HG03135 (cell line): ENCODE measurements around the gene SRF.

ENCODE experiments used
- ATAC-seq: cut with Tn5 transposase; IDR thresholded peaks from one replicate; pipeline ENCODE4 v1.9.1; 2021; ENCODE audit warnings: mild to moderate bottlenecking, moderate library complexity; ENCODE audit not compliant: unreplicated experiment

Gene SRF

GRCh38 chr6:43181621-43181941 lies 10.5 kb downstream of the SRF start:
- ATAC-seq = no peak

DNA sequence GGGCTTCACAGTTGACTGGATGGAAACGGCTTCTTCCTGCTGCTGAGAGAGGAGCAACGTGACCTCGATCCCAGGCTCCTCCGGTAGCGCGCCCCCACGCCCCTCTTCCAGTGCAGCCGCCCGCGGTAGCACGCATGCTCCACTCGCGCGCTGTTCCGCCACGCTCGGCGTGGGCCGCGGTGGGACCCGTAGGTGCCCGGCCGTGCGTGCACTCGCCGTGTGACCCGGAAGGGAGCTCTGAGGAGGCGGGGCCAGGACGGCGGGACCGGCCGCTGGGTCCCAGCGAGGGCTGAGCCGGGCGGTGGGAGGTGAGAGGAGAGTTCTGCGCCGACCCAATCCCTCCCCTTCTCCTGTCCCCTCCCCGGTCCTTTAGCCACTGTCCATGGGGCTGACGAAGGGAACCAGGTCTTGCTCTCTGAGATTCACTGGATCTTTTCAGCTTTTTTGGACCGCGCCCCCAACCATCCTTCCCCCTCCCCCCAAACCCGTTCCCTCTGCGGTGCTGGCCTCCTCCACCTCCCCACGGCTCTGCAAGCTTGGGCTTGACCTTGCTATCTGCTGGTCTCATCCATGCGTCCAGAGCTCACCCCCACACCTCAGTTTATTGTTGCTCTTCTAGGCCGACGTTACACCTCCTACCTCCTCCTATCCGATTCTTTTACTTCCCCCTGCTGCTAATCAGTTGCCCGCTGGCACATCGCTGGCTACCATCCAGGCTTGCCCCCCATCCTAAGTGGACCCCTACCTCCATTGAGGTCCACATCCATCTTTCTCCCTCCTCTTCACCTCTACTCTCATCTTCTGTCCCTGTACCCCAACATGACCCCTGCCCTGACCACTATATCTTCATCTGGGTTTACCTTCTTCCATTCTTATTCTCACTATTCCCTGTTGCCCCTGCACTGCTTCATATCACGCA lies 11.1 kb downstream of the SRF start, which contains the start of gene CUL9:
CUL9 (plus strand) TSS at position 255 of the 919 bp plus-strand sequence. CDS start 2,115 bp downstream, outside the sequence.
- ATAC-seq = peak; percentile 82

- ATAC-seq = no peak
Measured at GRCh38 chr6:43183441-43183840, 12.4 kb downstream of the SRF start.

DNA sequence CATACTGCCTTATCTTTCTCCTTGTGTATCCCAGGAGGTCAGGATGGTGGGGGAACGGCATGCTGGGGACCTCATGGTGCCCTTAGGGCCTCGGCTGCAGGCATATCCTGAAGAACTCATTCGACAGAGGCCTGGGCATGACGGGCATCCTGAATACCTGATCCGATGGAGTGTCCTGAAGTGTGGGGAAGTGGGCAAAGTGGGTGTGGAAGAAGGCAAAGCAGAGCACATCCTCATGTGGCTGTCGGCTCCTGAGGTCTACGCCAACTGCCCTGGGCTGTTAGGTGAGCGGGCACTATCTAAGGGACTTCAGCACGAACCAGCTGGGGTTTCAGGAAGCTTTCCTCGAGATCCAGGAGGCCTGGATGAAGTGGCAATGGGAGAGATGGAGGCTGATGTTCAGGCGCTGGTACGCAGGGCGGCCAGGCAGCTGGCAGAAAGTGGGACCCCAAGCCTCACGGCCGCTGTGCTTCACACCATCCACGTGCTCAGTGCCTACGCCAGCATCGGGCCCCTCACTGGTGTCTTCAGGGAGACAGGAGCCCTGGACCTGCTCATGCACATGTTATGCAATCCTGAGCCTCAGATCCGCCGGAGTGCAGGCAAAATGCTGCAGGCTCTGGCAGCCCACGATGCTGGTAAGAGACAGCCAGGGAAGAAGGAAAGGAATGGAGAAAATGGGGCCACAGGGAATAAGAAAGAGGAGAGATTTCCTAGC lies 13.4 kb downstream of the SRF start:
- no peak for ATAC-seq

GRCh38 chr6:43185391-43185985 lies 14.4 kb downstream of the SRF start:
- ATAC-seq = no peak

- no peak for ATAC-seq
Measured at GRCh38 chr6:43186019-43186418, 14.9 kb downstream of the SRF start.

DNA sequence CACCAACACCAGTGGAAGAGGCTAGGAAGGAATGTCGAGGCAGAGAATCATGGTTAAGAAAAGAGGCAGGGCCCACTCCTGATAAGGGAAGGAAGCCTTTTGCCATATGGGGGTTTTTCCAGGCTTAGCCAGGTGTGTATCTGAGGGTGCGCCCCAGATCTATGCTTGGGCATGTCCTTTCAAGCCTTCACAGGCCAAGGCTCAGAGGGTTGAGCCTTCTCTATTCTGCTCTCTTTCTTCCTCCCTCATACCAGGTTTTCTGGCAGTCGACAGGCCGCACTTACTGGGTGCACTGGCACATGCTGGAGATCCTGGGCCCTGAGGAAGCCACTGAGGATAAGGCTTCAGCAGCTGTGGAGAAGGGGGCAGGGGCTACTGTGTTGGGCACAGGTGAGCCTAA lies 15.6 kb downstream of the SRF start:
- no peak for ATAC-seq

DNA sequence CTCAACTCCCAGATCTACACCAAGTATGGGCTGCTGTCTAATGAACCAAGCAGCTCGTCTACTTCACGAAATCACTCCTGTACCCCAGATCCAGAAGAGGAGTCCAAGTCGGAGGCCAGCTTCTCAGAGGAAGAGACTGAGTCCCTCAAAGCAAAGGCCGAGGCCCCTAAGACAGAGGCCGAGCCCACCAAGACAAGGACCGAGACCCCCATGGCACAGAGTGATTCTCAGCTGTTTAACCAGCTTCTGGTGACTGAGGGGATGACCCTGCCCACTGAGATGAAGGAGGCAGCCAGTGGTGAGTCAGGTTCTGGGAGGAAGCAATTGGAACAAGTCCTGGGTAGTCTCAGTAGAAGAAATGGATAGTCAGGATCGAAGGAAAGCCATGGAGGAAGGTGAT lies 16.8 kb downstream of the SRF start:
- ATAC-seq = no peak

DNA sequence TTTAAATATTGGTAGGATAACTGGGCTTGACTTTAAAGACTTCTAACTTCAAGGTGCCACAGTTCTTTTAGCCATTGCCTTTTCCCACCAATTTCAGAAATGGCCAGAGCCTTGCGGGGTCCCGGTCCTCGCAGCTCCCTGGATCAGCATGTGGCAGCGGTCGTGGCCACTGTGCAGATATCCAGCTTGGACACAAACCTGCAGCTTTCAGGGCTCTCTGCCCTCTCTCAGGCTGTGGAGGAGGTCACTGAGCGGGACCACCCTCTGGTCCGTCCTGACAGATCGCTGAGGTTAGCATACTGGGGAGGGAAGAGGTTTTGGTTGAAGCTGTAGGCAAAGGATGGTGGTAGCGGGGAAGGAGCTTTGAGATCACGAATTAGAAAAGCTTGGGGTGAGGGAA lies 17.4 kb downstream of the SRF start:
- ATAC-seq = no peak

DNA sequence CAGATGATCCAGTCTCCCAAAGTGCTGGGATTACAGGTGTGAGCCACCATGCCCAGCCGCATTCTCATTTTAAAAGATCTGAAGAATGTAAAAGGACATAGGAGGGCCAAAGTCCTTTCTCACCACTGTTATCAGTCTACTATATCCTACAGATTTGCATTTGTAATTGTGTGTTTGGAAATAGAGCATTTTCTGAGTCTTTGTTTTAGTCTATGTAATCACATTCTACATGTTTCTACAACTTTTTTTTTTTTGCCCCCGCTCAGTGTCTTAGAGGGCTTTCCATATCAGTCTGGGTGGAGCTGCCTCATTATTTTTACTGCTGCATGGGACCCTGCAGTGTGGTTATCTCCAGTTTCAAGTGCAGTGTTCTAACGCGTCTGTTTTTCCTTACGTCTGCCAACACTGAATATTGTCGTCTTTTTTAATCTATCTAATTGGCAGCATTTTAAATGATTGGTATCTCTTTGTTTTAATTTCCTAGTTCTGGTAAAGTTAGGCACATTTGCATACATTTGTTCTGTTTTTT lies 18.8 kb downstream of the SRF start:
- no peak for ATAC-seq

- ATAC-seq = no peak
Measured at GRCh38 chr6:43192911-43193310, 21.8 kb downstream of the SRF start.

GRCh38 chr6:43193929-43194328 lies 22.9 kb downstream of the SRF start:
- ATAC-seq = no peak

- no peak for ATAC-seq
Measured at GRCh38 chr6:43196337-43196736, 25.3 kb downstream of the SRF start.

DNA sequence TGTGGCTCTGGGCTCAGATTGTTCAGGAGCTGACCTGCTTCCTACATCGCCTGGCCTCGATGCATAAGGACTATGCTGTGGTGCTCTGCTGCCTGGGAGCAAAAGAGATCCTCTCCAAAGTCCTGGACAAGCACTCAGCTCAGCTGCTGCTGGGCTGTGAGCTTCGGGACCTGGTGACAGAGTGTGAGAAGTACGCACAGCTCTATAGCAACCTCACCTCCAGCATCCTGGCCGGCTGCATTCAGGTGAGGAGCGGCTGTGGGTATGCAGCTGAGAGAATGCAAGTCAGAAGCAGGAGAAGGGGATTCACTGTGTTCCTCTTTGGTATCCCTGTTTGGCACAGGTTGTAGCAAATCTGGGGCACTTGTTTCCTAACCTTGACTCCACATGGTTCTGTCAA lies 28.8 kb downstream of the SRF start:
- no peak for ATAC-seq

DNA sequence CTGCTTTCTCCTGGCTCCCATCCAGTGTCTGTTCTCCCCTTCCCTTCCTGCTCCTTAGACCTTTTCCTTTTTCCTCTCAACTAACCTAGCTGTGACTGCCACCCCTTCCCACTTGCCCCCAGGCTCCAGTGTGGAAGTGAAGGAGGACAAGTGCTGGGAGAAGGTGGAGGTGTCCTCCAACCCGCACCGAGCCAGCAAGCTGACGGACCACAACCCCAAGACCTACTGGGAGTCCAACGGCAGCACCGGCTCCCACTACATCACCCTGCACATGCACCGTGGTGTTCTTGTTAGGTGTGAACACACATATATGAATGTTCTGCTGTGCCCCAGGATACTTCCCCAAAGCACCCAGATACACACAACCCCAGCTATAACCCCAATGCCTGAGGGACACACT lies 29.5 kb downstream of the SRF start:
- ATAC-seq = no peak

GRCh38 chr6:43202451-43202850 lies 31.4 kb downstream of the SRF start:
- ATAC-seq = no peak

GRCh38 chr6:43203029-43203717 lies 32.1 kb downstream of the SRF start:
- no peak for ATAC-seq

DNA sequence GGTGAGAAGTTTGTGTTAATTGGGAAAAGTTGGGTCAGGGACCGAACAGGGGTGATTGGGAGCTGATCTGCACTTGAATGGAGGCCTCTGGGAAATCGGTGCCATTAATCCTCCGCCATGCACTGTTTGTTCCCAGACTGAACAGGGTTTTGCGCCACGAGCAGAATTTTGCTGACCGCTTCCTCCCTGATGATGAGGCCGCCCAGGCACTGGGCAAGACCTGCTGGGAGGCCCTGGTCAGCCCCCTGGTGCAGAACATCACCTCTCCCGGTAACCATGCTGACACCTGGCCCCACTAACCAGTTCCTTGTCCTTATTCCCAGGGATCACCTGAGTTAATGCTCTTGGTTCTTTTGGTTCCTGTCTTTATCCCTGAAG lies 32.6 kb downstream of the SRF start:
- no peak for ATAC-seq

- no peak for ATAC-seq
Measured at GRCh38 chr6:43204271-43205105, 33.4 kb downstream of the SRF start.

GRCh38 chr6:43205849-43206248 lies 34.8 kb downstream of the SRF start:
- no peak for ATAC-seq
